ENCODE measurements around the gene HEXIM2. TPM values are rescaled to one million over a fixed set of nuclear protein-coding genes. Genes with fewer than 3 reads are reported as not detected.
"Not testable (repeated sequence)": the region's sequence is repeated elsewhere in the genome, so short reads cannot be mapped to it uniquely, and the experiment has no call there.

The HEXIM2 gene, protein sequence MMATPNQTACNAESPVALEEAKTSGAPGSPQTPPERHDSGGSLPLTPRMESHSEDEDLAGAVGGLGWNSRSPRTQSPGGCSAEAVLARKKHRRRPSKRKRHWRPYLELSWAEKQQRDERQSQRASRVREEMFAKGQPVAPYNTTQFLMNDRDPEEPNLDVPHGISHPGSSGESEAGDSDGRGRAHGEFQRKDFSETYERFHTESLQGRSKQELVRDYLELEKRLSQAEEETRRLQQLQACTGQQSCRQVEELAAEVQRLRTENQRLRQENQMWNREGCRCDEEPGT
- total RNA-seq, result 14.9 TPM

DNA sequence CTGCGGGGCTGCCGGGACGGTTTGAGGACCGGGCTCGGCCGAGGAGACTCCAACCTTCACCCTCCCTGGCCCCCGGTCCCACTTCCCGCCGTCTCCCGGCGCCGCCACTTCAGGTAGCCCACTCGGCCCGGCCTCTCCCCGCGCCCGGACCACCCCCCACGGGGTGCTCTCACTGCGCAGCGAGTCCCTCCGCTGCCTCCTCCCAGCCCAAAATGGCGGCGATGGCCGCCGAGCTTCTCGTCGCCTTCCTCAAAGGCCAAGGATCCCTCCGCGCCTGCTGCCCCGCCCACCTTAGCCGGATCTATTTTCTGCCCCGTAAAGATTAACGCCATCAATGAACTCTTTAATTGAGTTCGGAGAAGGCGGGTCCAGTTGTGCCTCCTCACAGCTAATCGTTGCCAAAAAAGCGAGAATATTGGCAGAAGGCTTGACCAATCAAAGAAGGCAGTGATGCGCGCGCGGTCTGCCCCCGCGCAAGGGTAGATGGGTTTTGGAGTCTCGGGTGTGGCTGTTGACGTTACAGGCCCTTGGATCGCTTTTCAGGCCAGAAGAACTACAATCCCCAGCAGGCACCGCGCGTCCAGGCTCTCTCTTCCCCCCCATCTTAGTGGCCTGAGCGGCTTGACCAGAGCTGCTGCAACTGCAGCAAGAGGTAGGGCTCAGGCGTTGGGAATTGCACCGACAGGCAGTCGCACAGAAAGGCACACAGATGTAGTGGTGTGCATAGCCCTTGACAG, at the start of gene HEXIM2:
HEXIM2 (plus strand) TSS at position 588 of the 737 bp plus-strand sequence. CDS start 919 bp downstream, outside the sequence.
- DNase-seq (ENCODE audit: low spot score), result peak; percentile 100

DNA sequence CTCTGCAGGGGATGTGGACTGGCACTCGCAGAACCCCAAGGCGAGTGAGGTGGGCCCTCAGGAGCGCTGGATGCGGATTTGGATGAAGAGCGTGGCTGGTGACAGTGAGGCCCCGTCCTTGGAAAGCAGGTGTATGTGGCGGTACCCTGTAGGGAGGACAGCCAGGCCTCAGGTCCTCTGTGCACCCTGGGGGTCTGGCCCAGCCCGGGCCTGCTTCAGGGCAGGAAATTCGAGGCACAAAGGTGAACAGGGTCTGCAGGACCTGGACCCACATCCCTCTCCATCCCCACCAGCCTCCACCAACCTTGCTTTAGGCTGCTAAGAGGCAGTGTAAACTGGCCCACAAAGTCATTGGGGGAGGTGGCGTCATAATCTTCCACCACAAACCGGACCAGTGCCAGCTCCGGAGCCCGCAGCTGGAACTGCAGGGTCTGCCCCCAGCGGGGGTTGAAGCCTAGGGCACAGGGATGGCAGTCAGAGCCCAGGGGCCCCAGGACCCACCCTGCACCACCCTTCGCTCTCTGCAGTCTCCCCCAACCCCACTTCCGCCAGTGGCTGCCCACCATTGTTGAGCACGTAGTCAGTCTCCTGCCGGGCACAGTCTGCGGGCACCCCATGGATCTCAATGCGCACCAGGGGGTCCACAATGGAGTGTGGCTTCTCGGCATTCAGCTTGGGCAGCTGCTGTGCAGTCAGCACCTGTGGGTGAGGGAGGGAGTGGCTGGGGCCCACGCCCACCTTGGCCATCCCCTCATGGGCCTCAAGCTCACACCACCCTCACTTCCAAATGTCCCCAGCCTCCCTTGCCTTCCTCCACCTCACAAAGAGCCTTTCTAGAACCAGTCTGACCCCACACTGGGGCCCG, 48.9 kb upstream of the HEXIM2 start:
- DNase-seq (ENCODE audit: low spot score), result no peak

DNA sequence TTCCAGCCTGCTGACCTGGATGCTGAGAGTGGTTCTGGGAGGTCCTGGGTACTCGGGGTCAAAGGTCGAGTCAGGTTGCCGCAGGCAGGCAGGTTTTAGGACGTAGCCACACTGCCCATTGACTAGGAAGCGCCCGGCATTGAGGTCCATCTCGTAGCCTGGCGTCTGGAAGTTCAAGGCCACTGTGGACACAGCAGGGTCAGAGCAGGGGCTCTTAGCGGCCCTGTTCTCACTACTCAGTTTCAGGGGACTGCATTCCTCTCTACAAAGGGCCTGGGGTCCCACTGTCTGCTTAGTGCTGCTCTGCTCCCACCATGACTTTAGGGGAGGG, 48.3 kb upstream of the HEXIM2 start:
- no peak for DNase-seq (ENCODE audit: low spot score)

DNA sequence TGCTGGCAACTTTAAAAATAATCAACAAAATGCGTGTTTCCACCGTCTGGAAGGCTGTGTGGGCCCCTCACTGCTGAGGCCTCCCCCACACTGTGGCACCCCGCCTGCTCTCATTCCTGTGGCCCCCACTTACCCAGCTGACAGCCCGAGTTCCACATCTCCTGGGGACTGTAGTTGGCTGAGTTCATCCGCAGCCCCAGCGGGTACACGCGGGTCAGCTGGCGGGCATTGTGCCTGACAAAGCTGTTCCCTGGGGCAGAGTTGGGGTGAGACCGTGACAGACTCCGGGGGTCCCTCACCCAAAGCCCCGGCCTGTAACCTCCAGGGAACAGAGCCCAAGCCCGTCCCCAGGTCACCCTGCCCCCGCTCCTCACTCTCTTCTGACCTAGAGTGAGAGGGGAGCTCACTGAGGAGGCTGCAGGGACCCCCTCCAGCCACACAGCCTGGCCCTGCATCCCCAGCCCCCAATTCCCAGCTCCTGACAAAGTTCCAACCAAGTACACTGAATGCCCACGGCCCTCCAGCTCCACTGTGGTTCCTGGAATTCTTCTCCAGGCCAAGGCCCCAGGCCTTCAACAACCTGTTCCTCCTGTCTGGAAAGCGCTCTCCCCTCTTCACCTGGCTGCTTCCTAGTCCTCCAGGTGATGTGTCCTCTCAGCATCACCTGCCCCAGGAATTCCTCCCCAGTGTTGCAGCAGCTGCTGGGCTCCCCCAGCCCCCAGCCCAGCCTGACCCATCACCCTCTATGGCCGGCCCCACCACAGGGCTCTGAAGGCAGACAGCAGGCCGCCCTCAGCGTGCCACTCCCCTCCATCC, 47.4 kb upstream of the HEXIM2 start:
- no peak for DNase-seq (ENCODE audit: low spot score)

DNA sequence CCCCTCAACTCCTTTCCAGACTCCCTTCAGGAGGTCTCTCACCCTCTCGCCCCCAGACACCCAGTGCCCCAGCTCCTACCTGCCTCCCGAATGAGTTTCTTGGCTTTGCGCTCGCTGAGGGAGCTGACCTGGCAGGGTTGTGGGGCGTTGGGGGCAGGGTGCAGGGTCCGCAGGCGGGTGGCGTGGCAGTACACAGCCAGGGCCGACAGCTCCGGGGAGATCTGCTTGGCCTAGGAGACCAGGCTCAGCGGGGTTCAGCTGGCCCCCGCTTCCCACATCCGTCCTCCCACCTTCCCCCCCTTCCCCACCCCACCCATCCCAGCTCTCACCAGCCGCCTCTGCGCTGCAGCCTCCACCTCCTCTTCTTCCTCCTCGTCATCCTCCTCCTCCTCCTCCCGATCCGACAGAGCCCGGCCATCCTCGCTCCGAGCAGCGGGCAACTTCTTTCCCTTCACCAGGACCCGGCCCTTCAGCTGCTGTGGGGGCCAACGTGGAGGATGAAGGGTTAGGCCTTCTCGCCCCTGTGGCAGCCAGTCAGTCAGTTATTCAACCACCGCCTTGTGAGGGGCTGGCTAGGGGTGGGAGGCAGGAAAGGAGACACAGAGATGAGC, 46.6 kb upstream of the HEXIM2 start:
- no peak for DNase-seq (ENCODE audit: low spot score)

DNA sequence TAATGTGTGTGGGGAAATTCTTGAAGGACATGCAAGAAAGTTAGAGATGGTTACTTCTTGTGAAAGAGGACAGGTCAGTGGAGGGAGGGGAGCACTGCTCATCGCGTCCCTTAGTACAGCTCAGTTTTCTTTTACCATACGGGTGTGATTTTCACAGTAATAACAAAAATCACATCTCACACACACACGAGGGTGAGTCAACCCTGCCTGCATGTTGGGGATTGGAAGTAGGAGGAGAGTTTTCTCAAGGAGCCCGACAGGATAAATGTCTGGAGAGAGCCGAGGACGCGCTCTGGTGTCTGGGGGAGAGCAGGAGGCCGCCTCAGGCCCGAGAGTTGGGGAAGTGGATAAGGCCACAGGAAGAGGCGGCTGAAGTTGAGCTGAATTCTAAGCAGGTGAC, 45.8 kb upstream of the HEXIM2 start:
- DNase-seq (ENCODE audit: low spot score), result no peak

DNA sequence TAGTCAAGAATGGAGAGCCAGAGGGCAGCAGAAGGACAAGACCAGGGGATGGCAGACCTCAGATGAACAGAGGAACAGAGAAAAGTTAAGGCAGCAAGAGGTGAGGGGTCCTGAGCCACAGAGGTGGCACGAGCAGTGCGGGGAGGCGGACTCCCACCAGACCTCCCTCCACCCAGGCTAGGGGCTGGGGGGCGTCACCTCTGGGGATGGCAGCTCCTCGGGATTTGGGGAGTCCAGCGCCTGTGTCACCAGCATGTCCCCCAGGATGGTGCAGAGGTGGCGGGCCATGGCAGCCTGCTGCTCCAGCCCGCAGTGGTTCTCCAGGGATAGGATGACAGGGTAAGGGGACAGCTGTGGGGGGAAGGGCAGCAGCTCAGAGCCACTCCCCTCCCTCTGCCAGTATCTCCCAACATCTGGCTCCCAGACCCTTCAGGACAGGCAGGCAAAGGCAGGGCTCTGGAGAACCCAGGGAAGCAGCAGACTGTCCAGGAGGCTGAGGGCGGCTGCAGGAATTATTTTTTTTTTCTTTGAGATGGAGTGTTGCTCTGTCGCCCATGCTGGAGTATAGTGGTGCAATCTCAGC, 45.1 kb upstream of the HEXIM2 start:
- DNase-seq (ENCODE audit: low spot score), result no peak

DNA sequence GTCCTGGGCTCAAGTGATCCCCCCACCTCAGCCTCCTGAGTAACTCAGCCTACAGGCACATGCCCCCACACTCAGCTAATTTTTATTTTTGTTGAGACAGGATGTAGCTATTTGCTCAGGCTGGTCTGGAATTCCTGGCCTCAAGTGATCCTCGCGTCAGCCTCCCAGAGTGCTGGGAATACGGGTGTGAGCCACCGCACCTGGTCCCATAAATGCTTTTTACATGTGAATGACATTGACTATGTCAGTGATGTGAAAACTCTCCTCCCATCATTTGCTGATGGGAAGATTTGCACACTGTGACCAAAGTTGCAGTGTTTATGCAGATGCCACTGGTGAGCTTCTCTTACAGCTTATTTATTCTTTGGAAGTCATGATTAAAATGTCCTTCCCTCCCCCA, 44.3 kb upstream of the HEXIM2 start:
- DNase-seq (ENCODE audit: low spot score), result no peak

DNA sequence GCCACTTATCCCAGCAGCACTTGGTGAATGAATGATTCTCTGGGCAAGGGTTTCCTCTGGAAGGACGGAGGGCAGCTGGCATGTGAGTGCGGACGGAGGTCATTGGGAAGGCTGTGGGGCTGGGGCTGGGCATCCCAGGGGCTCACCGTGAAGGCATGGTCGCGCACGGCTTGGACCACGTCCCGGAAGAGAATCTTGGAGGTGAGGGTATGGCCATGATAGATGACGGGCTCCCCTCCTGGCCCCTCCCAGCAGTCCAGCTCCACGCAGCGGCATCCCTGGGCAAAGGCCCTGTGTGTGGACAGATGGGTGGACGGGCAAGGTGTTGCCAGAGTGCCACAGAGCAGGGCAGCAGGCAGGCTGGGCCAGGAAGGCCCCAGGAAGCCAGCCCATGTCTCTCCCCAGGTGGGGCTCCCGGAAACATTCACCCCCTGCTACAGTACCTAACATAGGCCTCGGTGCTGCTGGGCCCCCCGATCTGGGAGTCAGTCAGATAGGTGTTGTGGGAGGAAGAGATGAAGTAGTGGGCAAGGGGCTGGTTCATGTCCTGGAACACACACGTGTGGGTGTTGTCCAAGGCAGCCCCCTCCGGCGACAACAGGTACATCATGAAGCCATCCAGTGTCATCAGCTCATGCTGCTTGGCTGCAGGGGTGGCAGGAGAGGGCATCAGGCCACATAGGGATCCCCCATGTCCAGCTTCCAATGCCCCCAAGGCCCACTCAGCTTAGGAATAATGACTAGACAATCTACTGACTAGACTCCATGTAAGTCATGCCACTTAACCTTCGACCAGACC, 43.6 kb upstream of the HEXIM2 start:
- no peak for DNase-seq (ENCODE audit: low spot score)

DNA sequence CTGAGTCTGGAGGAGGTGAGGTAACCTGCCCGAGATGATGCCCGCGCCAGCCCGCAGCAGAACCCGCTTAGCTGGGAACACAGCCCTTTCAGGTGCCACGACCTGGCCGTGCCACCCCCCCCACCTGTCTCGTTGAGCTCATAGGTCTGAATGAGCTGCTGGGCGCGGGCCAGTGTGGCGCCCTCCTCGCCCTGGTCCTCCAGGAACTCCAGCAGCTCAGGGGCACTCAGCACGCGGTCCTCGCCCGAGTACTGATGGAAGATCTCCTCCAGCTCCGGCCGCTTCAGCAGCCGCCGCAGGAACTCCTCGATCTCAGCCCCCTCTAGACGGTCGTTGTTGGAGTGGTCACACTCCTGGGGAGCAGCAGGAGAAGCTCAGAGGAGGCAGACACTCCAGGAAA, 43.0 kb upstream of the HEXIM2 start:
- no peak for DNase-seq (ENCODE audit: low spot score)

DNA sequence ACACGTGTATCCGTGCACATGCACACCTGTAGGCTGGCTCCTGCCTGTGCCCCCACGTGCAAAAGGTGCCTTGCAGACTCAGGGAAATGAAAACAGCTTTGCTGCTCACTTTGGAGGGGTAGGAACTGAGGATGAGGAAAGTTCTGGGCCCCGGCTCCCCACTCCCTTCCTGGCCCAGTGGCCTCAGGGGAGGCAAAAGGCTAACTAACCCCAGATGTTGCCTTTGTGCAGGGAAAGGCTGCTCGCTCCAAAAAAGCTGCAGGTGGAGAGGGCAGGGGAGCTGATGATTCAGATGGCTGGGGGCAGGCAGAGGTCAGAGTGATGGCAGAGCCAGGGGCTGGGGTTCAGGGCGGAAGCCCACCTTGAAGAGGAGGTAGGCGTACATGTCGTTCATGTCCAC, 41.7 kb upstream of the HEXIM2 start:
- DNase-seq (ENCODE audit: low spot score), result no peak

DNA sequence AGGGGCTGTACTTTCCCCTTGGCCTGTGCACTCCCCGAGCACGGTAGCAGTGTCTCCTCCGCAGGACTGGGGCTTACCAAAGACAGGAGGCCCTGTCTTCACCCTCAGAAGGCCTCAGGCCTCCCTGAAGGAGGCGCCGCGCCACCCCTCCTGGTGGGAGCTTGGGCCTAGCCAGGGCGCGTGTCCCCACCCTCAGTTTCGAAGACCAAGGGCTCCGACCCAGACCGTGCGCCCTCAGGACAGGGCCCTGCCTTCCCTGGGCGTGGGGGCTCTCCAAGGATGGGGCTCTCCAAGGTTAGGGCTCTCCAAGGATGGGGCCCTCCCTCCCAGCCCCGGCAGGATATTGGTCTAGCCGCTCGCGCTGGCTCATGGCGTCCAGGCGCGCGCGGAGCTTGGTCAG, 41.1 kb upstream of the HEXIM2 start:
- no peak for DNase-seq (ENCODE audit: low spot score)

DNA sequence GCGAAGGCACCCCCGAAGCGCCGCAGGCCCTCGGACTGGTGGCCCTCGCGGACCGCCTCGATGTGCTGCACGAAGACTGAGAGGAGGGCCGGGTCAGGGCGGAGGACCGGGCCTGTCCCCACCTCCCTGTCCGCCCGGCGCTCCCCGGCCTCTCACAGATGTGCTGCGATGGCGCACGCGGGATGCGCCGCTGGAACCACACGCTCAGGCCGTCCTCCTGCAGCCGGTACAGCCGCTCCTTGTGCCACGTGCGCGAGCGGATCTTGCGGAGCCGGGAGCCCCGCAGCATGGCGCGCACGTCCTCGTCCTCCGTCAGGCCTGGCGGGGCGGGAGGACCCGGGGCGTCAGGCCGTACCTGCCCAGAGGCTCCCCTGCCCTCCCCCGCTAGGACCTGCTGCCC, 40.6 kb upstream of the HEXIM2 start:
- no peak for DNase-seq (ENCODE audit: low spot score)

DNA sequence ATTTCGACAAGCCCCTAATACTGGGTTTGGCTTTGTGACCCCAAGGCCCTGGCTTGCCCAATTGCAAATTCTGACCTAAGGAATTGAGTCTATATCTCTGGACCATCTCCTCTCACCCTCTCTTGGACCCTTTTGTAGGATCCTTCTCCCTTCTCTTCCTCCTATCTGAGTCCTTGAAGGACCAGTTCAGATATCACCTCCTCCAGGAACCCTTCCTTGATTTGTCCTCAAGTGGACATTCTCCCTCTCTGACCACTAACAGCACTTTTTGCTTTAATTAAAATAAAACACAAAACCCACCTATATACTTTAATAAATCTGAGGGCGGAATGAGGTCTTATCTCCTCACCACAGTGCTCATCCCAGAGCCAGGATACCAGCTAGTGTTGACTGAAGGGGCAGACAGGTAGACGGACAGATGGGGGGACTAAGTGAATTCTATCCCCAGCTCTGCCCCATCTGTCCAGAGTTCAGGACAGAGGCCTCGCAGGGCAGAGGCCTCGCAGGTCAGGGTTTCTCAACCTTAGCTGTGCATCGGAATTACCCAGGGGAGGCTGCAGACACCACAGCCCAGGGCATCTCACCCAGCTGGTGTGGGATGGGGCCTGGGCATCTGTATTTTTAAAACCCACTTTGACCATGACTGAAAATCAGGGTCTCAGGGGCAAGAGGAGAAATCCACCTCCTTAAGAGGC, 38.5 kb upstream of the HEXIM2 start:
- no peak for DNase-seq (ENCODE audit: low spot score)

DNA sequence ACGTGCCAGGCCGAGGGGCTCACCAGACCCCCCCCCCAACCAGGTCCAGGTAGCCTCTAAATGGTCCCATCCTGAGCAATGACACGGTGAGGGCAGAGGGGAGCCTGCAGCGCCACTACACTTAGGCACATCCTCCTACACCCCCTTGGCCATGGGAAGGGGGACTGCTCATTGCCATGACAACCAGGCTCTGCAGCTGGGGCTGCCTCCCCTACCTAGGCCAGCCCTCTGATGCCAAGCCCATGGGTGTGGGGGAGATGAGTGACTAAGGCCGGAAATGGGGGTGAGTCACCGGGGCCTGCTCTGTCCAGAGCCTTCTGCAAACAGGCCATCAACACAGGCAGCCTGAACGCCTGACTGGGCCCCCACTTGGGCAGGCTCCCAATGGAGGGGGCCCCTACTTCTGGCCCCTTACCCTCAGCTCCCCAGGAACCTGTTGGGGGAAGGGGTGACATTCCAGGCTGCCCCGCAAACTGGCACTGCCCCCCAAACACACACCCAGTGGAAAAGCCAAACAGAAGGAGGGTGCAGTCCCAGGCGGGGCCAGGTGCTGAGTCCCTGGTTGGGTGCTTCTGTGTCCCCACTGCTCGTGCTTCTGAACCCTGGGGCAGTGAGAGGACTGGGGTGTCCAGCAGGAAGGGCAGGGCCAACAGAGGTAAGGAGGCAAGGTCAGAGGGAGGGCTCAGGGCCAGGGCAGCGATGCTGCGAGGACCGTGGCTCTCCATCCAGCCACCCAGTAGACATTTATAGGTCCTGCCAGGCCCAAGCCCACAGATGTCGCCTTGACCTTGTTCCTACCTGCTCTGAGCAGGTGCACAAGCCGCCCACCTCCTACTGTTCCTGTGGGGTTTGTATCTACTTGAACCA, 37.5 kb upstream of the HEXIM2 start:
- DNase-seq (ENCODE audit: low spot score), result no peak

DNA sequence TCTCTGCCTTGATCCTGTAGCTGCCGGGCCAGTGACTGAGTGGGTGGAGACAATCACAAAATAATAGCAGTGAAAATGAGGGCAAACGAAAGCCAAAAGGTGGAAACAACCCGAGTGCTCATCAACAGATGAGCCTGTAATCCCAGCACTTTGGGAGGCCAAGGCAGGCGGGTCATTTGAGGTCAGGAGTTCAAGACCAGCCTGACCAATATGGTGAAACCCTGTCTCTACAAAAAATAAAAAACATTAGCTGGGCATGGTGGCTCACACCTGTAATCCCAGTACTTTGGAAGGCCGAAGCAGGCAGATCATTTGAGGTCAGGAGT, 36.9 kb upstream of the HEXIM2 start:
- not testable (repeated sequence) for DNase-seq (ENCODE audit: low spot score)

DNA sequence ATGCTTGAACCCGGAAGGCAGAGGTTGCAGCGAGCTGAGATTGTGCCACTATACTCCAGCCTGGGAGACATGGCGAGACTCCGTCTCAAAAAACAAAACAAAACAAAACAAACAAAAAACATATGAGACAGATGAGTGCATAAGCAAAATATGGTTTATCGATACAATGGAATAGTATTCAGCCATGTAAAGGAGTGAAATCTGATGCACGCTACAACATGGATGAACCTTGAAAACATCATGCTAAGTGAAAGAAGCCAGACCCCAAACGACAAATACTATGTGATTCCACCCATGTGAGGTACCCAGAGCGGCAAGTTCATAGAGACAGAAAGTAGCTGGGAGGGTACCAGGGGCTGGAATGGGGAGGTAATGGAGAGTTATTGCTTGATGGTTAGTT, 36.2 kb upstream of the HEXIM2 start:
- DNase-seq (ENCODE audit: low spot score), result no peak

DNA sequence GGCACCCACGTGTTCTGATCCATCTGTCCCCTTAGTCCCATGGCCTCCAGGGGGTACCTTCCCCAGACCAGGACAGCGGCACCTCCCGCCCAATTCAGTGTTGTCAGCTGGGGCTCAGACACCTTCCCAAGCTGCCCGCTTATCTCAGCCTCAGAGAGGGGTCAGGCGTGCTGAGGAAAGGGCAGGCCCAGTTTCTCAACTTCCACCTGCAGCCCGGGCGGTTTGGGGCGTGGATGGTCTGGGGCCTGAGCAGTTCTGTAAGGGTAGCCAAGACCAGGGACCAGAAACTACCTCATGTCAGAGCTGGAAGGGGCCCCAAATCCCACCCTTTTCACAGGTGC, 34.5 kb upstream of the HEXIM2 start:
- DNase-seq (ENCODE audit: low spot score), result no peak

Measured in mucosa of gallbladder (tissue), 1 donor.